ENCODE results near the gene ABCB8.

ABCB8 gene

GRCh38 chr7:151028131-151028947 is at the start of gene ABCB8:
TSS of gene ABCB8 (plus strand) at chr7:151028450. CDS start at chr7:151028516, 66 bp downstream.
- DNase-seq (ENCODE audit: low read depth in 3 of 3) = peak; percentile 87 to 97 (median 97)

DNA sequence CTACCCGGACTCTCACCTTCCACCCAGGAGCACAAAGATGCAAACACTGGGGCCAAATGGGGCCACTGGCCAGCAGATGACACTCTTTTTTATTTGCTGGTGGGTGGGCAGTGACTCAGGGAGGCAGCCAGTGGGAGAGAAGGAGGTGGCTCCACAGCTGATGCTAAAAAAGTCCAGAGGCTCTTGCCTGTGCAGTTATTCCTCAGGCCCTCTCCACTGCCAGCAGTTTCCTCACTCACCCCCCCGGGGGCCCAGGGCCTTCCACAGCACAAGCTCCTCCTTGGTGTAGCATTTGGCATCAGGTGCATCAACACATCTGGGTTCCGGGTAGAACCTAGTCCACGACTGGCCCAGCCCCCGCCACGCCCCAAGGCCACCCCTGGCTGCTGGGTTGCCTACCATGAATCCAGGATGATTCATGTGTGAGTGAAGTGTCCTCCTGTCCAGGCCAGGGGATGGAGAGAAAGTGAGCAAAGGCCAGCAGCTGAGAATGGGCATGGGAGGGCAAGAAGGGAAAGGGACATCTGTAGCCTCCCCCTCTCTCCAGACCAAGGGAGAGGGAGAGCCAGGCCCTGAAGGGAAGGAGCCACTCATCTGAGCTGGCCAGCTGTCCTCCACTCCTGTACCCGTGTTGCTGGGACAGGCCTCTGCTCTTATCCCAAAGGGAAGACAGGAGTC is 48.4 kb upstream of the ABCB8 start:
- no peak for DNase-seq (ENCODE audit: low read depth in 3 of 3)

GRCh38 chr7:150980663-150981062 is 47.6 kb upstream of the ABCB8 start:
- no peak for DNase-seq (ENCODE audit: low read depth in 3 of 3)

DNA sequence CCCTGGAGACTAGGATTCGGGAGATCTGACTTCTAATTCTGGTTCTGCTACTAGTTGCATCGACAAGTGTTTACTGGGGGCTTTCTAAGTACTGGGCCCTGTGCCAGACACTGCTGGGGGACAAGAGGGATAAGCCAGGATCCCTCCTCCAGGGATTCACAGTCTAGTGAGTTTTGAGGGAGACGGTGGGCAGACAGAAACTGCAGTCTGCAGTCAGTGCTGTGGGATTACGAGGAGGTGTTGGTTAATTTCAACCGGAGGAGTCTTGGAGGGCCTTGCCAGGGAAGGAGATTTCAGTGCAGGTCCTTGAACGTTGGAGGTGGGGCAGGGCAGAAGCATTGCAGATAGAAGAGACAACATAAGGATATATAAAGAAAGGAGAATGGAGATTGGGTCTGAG is 46.6 kb upstream of the ABCB8 start:
- no peak for DNase-seq (ENCODE audit: low read depth in 3 of 3)

- no peak for DNase-seq (ENCODE audit: low read depth in 3 of 3)
These were observed 45.9 kb upstream of the ABCB8 start for GRCh38 chr7:150982351-150982750.

DNA sequence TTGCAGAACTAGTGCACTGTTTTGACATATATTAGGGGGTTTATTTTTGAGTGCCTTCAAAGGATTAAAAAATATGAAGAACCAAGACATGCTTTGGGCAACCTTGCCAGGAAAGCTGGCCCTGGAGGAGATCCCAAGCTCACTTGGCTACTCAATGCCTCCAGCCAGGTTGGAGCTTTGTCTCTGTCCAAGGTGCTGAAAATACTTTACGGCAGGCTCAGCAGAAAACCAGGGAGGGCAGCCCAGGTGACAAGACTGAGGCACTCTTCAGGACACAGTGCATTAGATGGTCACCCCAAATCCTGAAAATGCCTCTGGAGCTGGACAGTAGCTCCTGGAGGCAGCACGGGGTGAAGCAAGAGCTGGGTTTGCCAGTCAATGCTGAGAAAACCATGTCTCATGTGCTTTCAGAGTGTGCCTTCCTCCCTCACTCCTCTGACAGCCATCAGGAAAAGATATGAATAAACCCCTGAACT is 44.3 kb upstream of the ABCB8 start:
- DNase-seq (ENCODE audit: low read depth in 3 of 3) = no peak

GRCh38 chr7:150986099-150986512 is 42.1 kb upstream of the ABCB8 start:
- no peak for DNase-seq (ENCODE audit: low read depth in 3 of 3)

DNA sequence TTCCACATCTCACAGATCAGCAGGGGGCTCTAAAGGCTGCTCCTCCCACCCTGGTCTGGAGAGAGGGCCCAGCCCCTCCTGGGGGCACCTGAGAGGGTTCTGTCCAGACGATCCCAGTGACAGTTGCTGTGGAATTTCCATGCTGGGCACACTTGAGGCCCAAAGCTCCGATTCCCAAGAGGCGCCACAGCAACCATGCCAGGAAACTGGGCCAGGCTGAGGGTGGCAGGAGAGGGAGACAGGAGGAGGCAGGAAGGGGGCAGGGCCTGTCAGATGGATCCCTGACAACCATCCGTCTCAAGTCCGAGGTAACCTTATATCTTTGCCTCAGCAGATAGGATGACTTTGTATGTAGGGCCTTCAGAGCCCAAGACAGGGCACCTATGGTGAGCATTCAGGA is 41.7 kb upstream of the ABCB8 start:
- no peak for DNase-seq (ENCODE audit: low read depth in 3 of 3)

GRCh38 chr7:150988230-150989226 is 39.7 kb upstream of the ABCB8 start:
- peak in 2 of 3 experiments; percentile 44 to 56 for DNase-seq (ENCODE audit: low read depth in 3 of 3)

GRCh38 chr7:150989456-150989855 is 38.8 kb upstream of the ABCB8 start:
- DNase-seq (ENCODE audit: low read depth in 3 of 3) = no peak

DNA sequence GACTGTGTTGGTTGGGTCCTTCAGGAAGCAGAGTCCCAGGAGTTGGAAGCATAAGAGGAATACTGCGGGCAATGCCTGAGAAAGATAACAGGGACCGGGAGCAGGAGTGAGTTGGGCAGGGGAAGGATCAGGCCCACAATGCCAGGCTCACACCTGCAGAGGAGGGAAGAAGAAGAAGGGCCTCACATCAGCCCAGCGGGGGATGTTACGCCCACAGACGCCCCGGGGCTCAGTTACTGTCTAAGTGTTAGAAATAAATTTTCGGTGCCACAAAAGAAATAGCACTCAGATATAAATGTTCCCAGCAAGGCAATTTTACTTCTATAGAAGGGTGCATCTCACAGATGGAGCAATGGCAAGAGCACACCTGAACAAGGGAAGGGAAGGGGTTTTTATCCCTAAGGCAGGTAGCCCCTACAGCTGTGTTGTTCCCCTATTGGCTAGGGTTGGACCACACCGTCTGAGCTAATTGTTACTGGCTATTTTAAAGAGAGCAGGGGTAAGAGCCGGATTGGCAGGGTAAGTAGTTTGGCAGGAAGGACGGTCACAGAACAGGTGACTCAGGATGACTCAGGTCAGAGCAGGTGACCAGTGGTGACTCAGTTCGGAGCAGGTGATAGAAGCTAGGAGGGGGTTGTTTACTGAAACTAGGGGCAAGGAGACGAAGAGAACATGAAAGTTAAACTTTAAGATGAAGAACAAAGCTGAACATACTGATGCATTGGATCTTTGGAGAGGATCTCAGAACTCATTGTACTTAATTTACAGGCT is 37.6 kb upstream of the ABCB8 start, which contains the start of gene NOS3:
NOS3 (plus strand) TSS at position 602 of the 771 bp plus-strand sequence. CDS start 2,787 bp downstream, outside the sequence.
- no peak for DNase-seq (ENCODE audit: low read depth in 3 of 3)

DNA sequence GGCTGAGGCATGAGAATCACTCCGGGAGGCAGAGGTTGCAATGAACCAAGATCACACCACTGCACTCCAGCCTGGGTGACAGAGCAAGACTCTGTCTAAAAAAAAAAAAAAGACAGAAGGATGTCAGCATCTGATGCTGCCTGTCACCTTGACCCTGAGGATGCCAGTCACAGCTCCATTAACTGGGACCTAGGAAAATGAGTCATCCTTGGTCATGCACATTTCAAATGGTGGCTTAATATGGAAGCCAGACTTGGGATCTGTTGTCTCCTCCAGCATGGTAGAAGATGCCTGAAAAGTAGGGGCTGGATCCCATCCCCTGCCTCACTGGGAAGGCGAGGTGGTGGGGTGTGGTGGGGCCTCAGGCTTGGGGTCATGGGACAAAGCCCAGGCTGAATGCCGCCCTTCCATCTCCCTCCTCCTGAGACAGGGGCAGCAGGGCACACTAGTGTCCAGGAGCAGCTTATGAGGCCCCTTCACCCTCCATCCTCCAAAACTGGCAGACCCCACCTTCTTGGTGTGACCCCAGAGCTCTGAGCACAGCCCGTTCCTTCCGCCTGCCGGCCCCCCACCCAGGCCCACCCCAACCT is 36.1 kb upstream of the ABCB8 start:
- DNase-seq (ENCODE audit: low read depth in 3 of 3) = no peak

- no peak for DNase-seq (ENCODE audit: low read depth in 3 of 3)
These were observed 35.4 kb upstream of the ABCB8 start for GRCh38 chr7:150992833-150993302.

DNA sequence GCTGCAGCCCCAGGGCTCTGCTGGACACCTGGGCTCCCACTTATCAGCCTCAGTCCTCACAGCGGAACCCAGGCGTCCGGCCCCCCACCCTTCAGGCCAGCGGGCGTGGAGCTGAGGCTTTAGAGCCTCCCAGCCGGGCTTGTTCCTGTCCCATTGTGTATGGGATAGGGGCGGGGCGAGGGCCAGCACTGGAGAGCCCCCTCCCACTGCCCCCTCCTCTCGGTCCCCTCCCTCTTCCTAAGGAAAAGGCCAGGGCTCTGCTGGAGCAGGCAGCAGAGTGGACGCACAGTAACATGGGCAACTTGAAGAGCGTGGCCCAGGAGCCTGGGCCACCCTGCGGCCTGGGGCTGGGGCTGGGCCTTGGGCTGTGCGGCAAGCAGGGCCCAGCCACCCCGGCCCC is 34.7 kb upstream of the ABCB8 start:
- no peak for DNase-seq (ENCODE audit: low read depth in 3 of 3)

DNA sequence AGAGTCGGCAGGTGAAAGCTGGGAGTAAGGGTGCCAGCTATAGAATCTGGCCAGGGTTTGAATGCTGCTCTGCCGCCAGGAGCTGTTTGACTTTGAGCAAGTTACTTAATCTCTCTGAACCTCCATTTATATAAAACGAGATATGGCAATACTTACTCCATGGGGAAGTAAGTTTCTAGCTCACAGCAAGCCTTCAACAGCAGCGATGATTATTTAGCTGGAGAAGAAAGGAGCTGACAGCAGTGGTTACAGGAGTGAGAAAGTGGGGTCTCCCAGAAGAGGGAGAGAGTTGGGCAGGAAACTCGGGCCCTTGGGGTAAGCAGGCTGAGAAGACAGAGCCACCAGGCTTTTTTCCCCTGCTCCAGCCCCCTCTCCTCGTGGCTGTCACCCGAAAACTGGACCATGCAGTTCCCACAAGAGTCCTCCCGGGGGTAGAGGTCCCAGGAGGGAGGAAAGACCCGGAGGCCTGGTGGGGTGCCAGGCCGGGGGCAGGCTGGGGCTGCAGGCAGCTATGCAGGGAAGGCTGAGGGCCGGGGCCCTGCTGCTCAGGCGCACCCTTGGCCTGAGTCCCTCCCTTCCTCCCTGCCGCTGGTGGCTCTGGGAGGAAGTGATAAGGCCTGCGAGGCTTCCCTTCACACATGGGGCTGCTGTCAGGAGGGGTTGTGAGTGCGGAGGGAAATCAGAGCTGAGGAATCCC is 34.0 kb upstream of the ABCB8 start:
- DNase-seq (ENCODE audit: low read depth in 3 of 3) = no peak

GRCh38 chr7:150994838-150995510 is 33.3 kb upstream of the ABCB8 start:
- no peak for DNase-seq (ENCODE audit: low read depth in 3 of 3)

DNA sequence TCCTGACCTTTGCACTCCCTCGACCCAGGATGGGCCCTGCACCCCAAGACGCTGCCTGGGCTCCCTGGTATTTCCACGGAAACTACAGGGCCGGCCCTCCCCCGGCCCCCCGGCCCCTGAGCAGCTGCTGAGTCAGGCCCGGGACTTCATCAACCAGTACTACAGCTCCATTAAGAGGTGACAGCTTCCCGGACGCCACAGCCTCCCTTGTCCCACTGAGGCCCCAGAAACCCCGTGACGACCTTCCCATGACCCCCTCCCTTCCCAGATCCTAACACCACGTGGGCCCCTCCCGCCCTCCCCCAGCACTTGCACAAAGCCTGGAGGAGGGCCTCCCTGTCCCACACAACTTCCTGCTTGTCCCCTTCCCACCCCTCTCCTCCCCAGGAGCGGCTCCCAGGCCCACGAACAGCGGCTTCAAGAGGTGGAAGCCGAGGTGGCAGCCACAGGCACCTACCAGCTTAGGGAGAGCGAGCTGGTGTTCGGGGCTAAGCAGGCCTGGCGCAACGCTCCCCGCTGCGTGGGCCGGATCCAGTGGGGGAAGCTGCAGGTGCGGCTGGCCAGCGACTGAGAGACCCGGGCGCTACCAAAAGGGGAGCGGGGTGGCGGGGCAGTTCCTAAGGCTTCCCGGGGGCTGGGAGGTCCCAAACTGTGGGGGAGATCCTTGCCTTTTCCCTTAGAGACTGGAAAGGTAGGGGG is 31.7 kb upstream of the ABCB8 start:
- DNase-seq (ENCODE audit: low read depth in 3 of 3) = no peak

GRCh38 chr7:150997075-150997511 is 31.2 kb upstream of the ABCB8 start:
- no peak for DNase-seq (ENCODE audit: low read depth in 3 of 3)
